OCI-LY7 (cell line): ENCODE data around the gene IGSF21. TPM values are rescaled to one million over a fixed set of nuclear protein-coding genes. Genes with fewer than 3 reads are reported as not detected.

ENCODE experiments used
- BruUV-seq: library from RNA; stranded (reverse); fragments of 400-500 nt; replicated peaks from 2 replicates; lab custom pipeline; 2021; lab: Mats Ljungman, UMichigan
- CTCF ChIA-PET: fragments of 300-600 bp; sonication (Branson Sonifier 250); formaldehyde crosslinking; loops from one replicate; lab custom pipeline; 2022; ENCODE audit warnings: antibody characterized with exemption; ENCODE audit not compliant: unreplicated experiment; lab: Charles Lee
- POLR2A ChIA-PET: fragments of 300-600 bp; sonication (Branson Sonifier 250); formaldehyde crosslinking; loops from one replicate; lab custom pipeline; 2022; ENCODE audit warnings: antibody characterized with exemption; lab: Charles Lee
- DNase-seq: peaks from one replicate; pipeline ENCODE4 v3.0.0-alpha.2; 2015; ENCODE audit warnings: low spot score
- H2AFZ ChIP-seq: fragments of 200-600 bp; sonication (generic), shearing (Covaris generic); 2 replicates; pipeline ENCODE4 v1.6.1; 2014; ENCODE audit warnings: mild to moderate bottlenecking, antibody characterized with exemption, low read length, moderate library complexity
- H3K27ac ChIP-seq: fragments of 200-600 bp; sonication (generic); 2 replicates; pipeline ENCODE4 v1.5.1; 2014; ENCODE audit warnings: mixed run types, low read depth, mild to moderate bottlenecking, moderate library complexity, low read length, inconsistent platforms; ENCODE audit not compliant: poor library complexity, severe bottlenecking
- H3K36me3 ChIP-seq: fragments of 200-600 bp; sonication (generic); 2 replicates; pipeline ENCODE4 v1.6.1; 2014; ENCODE audit warnings: mild to moderate bottlenecking, antibody characterized with exemption, low read length, moderate library complexity, mixed read lengths; ENCODE audit not compliant: insufficient read depth
- H3K4me1 ChIP-seq: fragments of 200-600 bp; sonication (generic); 2 replicates; pipeline ENCODE4 v1.5.1; 2014; ENCODE audit warnings: mild to moderate bottlenecking, low read length; ENCODE audit not compliant: insufficient read depth, poor library complexity, severe bottlenecking
- H3K4me2 ChIP-seq: fragments of 200-600 bp; sonication (generic); 2 replicates; pipeline ENCODE4 v1.6.1; 2014; ENCODE audit warnings: mild to moderate bottlenecking, low read length
- H3K4me3 ChIP-seq: fragments of 200-600 bp; sonication (generic); 2 replicates; pipeline ENCODE4 v1.5.1; 2014; ENCODE audit warnings: mild to moderate bottlenecking, low read depth, low read length; ENCODE audit not compliant: poor library complexity, severe bottlenecking
- H3K79me2 ChIP-seq: fragments of 200-600 bp; sonication (generic); 2 replicates; pipeline ENCODE4 v1.6.1; 2016; ENCODE audit warnings: low read depth, mild to moderate bottlenecking, low read length, moderate library complexity, mixed read lengths; ENCODE audit not compliant: insufficient read depth
- H3K9me2 ChIP-seq: fragments of 200-600 bp; sonication (generic); 2 replicates; pipeline ENCODE4 v1.6.1; 2016; ENCODE audit warnings: mild to moderate bottlenecking, low read length, mixed read lengths; ENCODE audit not compliant: insufficient read depth
- H3K9me3 ChIP-seq: fragments of 200-600 bp; sonication (generic); 2 replicates; pipeline ENCODE4 v1.6.1; 2014; ENCODE audit warnings: mild to moderate bottlenecking, mixed run types, low read length, mixed read lengths
- H4K20me1 ChIP-seq: fragments of 200-600 bp; sonication (generic); 2 replicates; pipeline ENCODE4 v1.6.1; 2014; ENCODE audit warnings: mild to moderate bottlenecking, antibody characterized with exemption, low read length, moderate library complexity, mixed read lengths; ENCODE audit not compliant: insufficient read depth
- CTCF ChIP-seq: fragments of 200-600 bp; sonication (generic); conservative IDR thresholded peaks from 2 replicates; pipeline ENCODE4 v1.5.1; 2014; ENCODE audit warnings: mild to moderate bottlenecking, antibody characterized with exemption, low read length, moderate library complexity, mixed read lengths
- EZH2phosphoT487 ChIP-seq: fragments of 200-600 bp; sonication (generic); IDR thresholded peaks from 2 replicates; pipeline ENCODE4 v1.6.1; 2018; ENCODE audit warnings: low read depth, borderline replicate concordance, mild to moderate bottlenecking, mixed run types, antibody characterized with exemption, low read length, moderate library complexity, mixed read lengths
- intact Hi-C: fragments of 100-400 bp; cut with micrococcal nuclease; formaldehyde crosslinking; loops from one replicate; pipeline ENCODE4 v1.10.0; 2022; ENCODE audit not compliant: unreplicated experiment
- total RNA-seq, 2 experiments: library from RNA; depleted of rRNA in 1 of 2; stranded (reverse); fragments of >200 nt in 1 of 2; shearing (Covaris generic) in 1 of 2; gene quantifications; 2 replicates each; pipeline ENCODE4 v1.2.3, GENCODE V29; 2014 to 2022

IGSF21 gene
- total RNA-seq, 2 experiments from 2014 or later = 0.17 TPM; not detected in 1

GRCh38 chr1:18339161-18339560, 231.6 kb downstream of the IGSF21 start:
- H4K20me1 ChIP-seq = no peaks in the 10 kb centered on the region
- no peaks in the 10 kb centered on the region for H3K9me2 ChIP-seq
- H3K27ac ChIP-seq = no peak overlapping the region
- no peak for DNase-seq
- BruUV-seq = no TSS peak
- no peak overlapping the region for H2AFZ ChIP-seq
- no peaks in the 10 kb centered on the region for H3K9me3 ChIP-seq
- no peak overlapping the region for H3K4me3 ChIP-seq
- intact Hi-C loops = no loop called here
- H3K36me3 ChIP-seq = no peaks in the 10 kb centered on the region
- no peaks in the 10 kb centered on the region for H3K4me1 ChIP-seq
- ChIA-PET CTCF (no interaction called here), POLR2A (no interaction called here)
- no peaks in the 10 kb centered on the region for H3K79me2 ChIP-seq
- TF ChIP-seq CTCF = no peak
- H3K4me2 ChIP-seq = no peak overlapping the region

DNA sequence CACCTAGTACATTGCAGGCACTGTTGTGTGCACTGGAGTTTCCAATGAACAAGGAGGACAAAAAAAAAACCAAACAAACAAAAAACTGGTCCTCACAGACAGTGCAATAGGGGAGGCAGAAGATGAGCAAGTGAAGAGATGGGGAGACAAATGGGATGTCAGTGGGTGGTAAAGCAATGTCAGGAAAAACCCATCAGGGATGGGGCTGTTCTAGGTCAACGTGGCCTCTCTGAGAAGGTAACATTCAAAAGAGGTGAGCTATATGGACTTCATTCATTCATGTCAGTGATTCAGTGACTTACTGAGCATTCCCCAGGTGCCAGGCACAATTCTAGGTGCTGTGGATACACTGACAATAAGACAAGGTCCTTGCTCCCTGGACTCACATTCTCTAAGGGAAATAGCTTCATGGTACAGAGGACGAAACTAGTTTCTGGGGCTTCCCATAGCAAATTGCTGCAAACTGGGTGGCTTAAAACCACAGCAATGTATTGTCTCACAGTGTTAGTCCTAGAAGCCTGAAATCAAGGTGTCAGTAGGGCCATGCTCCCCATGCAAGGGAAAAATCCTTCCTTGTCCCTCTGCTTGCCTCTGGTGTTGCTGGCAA, 232.7 kb downstream of the IGSF21 start:
- no peaks in the 10 kb centered on the region for H3K9me2 ChIP-seq
- ChIA-PET CTCF (no interaction called here), POLR2A (interaction anchor here (0.6 kb wide), 1 partner anchor 45 kb away, joined by 3 read pairs; no protein-coding TSS in a partner anchor)
- no peaks in the 10 kb centered on the region for H3K9me3 ChIP-seq
- BruUV-seq = no TSS peak
- no peak overlapping the region for H3K4me3 ChIP-seq
- H3K27ac ChIP-seq = no peak overlapping the region
- H3K36me3 ChIP-seq = no peaks in the 10 kb centered on the region
- H2AFZ ChIP-seq = no peak overlapping the region
- H3K79me2 ChIP-seq = no peaks in the 10 kb centered on the region
- H4K20me1 ChIP-seq = no peaks in the 10 kb centered on the region
- intact Hi-C loops = no loop called here
- DNase-seq = no peak
- no peak for TF ChIP-seq EZH2phosphoT487
- no peak for TF ChIP-seq CTCF
- H3K4me1 ChIP-seq = no peaks in the 10 kb centered on the region
- no peak overlapping the region for H3K4me2 ChIP-seq

GRCh38 chr1:18340787-18341186, 233.2 kb downstream of the IGSF21 start:
- no peak overlapping the region for H2AFZ ChIP-seq
- no TSS peak for BruUV-seq
- no peaks in the 10 kb centered on the region for H3K9me3 ChIP-seq
- H3K79me2 ChIP-seq = no peaks in the 10 kb centered on the region
- H3K4me3 ChIP-seq = no peak overlapping the region
- no peaks in the 10 kb centered on the region for H4K20me1 ChIP-seq
- H3K36me3 ChIP-seq = no peaks in the 10 kb centered on the region
- no peak overlapping the region for H3K27ac ChIP-seq
- CTCF ChIA-PET = no interaction called here
- no peak overlapping the region for H3K4me2 ChIP-seq
- TF ChIP-seq CTCF (no peak), EZH2phosphoT487 (no peak)
- DNase-seq = no peak
- no peaks in the 10 kb centered on the region for H3K9me2 ChIP-seq
- intact Hi-C loops = no loop called here
- H3K4me1 ChIP-seq = no peaks in the 10 kb centered on the region
- POLR2A ChIA-PET = no interaction called here
